HG02763 (cell line): ENCODE measurements around the gene DDX41.

Experiments
- ATAC-seq: cut with Tn5 transposase; IDR thresholded peaks from one replicate; pipeline ENCODE4 v1.9.1; 2021; ENCODE audit warnings: mild to moderate bottlenecking, moderate library complexity; ENCODE audit not compliant: unreplicated experiment

The DDX41 gene

GRCh38 chr5:177514541-177514940, 2.2 kb downstream of the DDX41 start:
- ATAC-seq = no peak

- no peak for ATAC-seq
Measured at GRCh38 chr5:177513500-177513899, 3.3 kb downstream of the DDX41 start.

- ATAC-seq = no peak
Measured at GRCh38 chr5:177512736-177513380, 3.9 kb downstream of the DDX41 start.

GRCh38 chr5:177511796-177512675, 4.7 kb downstream of the DDX41 start:
- no peak for ATAC-seq

- ATAC-seq = no peak
Measured at GRCh38 chr5:177511181-177511580, 5.6 kb downstream of the DDX41 start.

- ATAC-seq = no peak
Measured at GRCh38 chr5:177510567-177511053, 6.2 kb downstream of the DDX41 start.

GRCh38 chr5:177509991-177510566, 6.7 kb downstream of the DDX41 start:
- ATAC-seq = no peak

GRCh38 chr5:177509381-177509951, 7.3 kb downstream of the DDX41 start, which contains the start of gene DOK3:
Gene DOK3, minus strand, starts transcription at chr5:177509826. Its CDS starts 286 bp downstream, at chr5:177509540.
- ATAC-seq = peak; percentile 37

GRCh38 chr5:177508837-177509236, 7.9 kb downstream of the DDX41 start:
- no peak for ATAC-seq

GRCh38 chr5:177508221-177508611, 8.5 kb downstream of the DDX41 start:
- ATAC-seq = no peak

GRCh38 chr5:177507596-177508220, 9.1 kb downstream of the DDX41 start:
- ATAC-seq = no peak

GRCh38 chr5:177507165-177507564, 9.6 kb downstream of the DDX41 start:
- ATAC-seq = no peak

GRCh38 chr5:177505075-177505474, 11.7 kb downstream of the DDX41 start:
- ATAC-seq = no peak

GRCh38 chr5:177504086-177505056, 12.4 kb downstream of the DDX41 start:
- ATAC-seq = no peak

- ATAC-seq = no peak
Measured at GRCh38 chr5:177503351-177504085, 13.2 kb downstream of the DDX41 start.

GRCh38 chr5:177502886-177503285, 13.9 kb downstream of the DDX41 start:
- no peak for ATAC-seq

GRCh38 chr5:177501874-177502678, 14.7 kb downstream of the DDX41 start:
- no peak for ATAC-seq
